HG03097 (cell line): ENCODE data around the gene TRNP1.

Source experiments
- ATAC-seq: cut with Tn5 transposase; IDR thresholded peaks from one replicate; pipeline ENCODE4 v1.9.1; 2021; ENCODE audit not compliant: unreplicated experiment, low FRiP score

Gene TRNP1

DNA sequence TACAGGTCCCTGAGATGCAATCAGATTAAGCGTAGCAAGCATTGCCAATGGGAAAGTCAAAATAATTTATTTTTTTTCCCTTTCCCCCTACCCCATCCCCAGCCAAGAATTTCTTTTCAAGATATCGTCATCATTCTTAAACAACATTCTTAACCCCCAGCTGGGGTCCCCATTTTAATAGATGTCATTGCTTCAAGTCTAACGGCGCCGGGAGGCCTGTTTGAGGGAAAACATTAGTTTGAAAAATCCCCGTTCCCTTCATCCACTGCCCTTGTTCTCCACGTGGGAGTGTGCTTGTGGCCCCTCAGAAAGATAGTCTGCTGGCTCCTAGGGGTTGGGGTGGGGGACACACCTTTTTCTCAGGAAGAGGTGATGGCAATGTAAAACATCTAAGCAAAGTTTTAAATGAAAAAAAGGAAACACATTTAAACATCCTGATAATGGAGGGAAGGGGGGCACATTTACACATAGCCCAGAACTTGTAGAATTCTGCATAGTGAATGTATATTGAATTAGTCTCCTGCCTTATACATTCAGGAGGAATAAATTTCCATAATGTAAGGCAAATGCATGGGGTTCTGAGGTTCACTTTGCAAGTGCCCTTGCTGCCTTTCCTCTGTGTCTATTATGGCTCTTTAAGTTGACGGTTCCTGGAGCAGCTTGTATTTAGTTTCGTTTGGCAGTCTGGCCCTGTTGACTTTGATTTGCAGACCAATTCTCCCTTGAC is 6.8 kb downstream of the TRNP1 start:
- no peak for ATAC-seq

DNA sequence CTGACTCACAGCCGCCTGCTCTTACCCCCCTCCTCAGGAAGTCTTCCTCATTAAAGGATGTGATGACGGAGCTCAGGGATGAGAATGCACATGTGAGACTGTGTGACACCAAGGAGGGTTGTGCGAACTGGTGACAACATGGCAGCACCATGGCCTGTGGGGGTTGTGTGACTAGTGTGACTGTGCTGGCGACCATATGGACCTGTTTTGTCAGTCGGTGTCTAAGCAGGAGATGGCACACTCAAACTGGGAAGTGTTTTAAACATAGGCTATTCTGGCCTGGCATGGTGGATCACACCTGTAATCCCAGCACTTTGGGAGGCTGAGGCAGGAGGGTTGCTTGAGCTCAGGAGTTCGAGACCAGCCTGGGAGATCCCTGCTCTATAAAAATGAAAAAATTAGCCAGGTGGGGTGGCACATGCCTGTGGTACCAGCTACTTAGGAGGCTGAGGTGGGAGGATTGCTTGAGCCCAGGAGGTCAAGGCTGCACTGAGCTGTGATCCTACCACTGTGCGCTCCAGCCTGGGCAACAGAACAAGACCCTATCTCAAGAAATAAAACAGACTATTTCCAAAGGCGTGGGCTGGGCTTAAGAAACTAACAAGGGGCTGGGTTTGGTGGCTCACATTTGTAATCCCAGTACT is 7.4 kb downstream of the TRNP1 start:
- no peak for ATAC-seq

DNA sequence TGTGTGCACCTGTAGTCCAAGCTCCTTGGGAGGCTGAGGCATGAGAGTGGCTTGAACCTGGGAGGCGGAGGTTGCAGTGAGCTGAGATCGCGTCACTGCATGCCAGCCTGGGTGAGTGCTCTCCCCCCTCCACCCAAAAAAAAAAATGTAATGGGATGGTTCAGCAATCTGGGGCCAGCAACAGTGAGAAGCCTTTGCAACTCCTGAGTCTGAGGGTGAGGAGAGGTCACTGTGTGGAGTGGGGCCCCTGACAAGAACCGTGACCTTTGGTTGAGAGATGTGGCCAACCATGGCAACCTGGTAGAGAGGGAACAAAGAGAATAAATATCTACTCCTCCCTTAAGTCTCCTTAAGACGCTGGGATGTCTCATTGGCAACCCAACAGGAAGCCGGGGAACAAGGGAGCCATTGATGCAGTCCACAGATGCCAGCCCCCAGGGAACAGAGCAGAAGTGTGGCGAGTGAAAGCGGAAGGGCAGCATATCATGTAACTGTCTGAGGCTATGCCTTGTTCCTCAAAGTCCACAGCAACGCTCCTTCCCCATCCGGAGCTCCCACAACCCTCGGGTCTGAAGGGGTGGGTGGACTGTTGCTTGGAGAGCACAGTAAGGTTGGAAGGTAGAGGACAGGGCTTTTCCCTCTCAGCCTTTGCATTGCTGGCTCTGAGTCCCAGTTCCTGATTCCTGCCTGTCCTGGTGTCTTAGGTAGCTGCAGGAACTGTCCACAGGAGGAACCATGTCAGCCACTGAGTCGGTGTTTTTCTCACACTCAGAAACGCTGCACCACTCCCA is 8.3 kb downstream of the TRNP1 start:
- ATAC-seq = no peak

DNA sequence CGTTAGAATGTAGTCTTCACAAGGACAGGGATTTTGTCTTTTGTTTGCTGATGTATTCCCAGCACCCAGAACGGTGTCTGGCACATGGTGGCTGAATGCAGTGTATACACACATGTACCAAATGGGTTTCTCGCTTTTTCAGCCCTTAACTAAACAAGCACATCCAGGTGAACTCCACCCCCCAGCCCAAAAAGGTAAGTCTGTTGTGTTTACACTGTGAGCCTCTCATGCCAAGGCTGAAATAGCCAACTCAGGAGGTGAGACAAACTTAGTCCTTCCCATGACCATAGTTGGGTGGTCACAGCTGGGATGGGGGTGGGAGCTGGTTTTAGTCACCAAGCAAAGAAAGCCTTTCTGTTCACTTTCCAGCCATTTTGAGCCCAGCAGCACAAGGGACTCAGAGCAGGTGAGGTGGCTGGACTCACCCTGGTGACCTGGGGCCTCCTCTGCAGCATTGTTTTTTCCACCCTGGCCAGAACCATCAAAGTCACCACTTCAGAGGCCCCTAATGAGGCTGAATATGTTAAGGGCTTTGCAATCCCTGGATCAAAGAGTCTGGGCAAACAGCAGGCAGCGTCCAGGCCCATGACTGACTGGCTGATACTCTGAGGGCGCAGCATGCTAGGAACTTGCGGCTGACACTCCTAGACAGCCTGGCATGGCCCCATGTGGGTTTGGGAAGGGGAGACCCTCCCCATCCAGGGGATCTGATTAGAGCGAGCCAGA is 10.4 kb downstream of the TRNP1 start:
- ATAC-seq = no peak

DNA sequence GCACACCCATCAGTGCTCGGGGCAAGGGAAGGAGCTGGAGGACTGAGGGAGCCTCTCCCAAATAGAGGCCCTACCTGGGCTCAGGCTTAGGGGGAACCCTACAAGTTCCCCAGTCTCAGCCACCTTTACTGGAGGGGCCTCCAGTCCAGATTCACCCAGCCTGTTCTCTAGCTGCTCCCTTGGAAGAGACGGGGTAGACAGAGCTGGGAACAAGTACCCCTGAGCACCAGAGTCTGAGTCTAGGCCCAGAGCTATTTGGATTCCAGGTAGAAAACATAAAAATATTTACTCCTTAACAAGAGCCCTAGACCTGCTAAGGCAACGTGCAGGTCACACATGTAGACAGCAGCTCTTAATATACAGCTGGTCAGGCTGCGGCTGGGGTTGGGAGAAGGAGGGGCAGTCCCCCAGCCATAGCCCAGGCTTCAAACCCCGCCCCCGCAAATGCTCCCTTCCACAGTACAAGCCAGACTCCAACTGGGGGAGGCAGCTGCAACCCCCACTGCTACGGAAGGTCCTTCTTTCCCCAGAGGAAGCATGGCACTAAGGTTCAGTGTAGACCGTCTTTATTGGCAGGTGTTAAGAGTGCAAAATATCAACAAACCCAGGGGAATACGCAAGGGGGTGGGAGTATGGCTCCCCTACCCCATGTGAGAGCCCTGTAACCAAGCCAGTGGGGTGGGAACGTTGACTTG is 11.1 kb downstream of the TRNP1 start:
- no peak for ATAC-seq

DNA sequence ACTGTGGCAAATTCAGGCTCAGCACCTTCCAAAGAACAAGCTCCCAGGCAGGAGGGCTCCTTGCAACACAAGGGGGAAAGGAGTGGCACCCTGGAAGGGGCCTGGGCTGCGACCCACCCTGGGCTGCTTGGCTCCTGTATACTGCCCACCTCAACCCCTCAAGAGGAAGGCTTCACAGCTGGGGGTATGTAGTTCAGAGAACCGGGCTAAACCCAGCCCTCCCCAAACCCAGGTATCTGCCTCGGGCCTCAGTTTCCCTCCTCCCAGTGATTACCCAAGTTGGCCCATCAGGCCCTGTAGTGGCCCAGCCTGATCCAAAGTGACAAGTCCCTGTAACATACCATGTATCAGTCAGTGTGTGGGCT is 11.7 kb downstream of the TRNP1 start:
- ATAC-seq = no peak

DNA sequence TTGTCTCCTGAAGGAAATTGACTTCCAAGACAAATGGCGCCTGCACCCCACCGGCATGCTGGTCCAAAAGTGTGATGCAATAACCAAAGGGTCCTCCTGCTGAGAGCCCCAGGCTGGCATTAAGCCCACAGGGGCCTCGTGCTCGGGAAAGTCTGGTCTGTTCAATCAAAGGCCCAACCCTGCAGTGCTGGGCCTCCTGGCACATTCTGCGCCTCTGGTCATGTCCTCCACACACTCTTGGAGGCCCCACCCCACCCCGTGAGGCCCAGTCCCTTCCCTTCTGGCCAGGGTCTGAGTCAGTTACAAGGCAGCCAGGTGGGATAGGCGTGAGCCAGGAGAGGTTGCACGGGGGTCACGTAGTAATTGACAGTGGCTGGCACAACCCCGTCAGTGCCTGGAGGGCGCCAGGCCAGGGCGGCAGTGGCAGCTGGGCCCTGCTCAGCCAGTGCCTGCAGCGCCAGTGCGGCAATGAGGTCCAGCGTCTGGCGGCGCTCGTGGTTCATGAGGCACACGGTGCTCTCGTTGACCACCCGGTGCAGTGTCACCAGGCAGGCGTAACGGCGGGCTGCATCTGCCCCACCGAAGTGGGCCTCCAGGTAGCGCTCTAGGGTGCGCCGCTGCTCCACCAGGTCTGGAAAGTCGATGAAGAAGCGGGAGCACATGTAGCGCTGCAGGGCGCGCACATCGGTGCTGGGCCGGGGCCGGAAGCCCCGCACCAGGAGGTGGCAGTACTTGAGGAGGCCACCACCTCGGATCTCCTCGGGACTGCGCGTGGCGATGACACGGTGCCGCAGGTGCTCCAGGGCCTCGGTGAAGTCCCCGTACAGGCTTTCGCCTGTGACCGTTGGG is 12.4 kb downstream of the TRNP1 start:
- ATAC-seq = no peak

DNA sequence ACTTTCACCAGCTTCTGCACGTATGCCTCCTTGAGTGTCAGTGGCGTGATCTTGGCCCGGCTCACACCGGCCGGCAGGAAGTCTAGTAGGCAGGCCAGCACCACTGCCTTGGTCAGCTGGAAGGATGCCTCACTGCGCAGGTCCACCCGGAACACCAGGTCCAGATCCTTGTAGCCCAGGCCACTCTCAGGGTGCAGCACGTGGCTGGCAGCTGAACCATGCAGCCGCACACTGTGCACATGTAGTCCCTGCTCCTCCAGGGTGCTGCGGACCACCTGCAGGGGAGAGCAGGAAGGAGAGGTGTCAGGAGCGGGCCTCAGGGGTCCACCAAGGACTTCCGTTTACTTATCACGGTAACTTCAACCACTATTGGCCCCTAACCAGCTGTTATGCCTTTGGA is 13.2 kb downstream of the TRNP1 start:
- ATAC-seq = no peak

DNA sequence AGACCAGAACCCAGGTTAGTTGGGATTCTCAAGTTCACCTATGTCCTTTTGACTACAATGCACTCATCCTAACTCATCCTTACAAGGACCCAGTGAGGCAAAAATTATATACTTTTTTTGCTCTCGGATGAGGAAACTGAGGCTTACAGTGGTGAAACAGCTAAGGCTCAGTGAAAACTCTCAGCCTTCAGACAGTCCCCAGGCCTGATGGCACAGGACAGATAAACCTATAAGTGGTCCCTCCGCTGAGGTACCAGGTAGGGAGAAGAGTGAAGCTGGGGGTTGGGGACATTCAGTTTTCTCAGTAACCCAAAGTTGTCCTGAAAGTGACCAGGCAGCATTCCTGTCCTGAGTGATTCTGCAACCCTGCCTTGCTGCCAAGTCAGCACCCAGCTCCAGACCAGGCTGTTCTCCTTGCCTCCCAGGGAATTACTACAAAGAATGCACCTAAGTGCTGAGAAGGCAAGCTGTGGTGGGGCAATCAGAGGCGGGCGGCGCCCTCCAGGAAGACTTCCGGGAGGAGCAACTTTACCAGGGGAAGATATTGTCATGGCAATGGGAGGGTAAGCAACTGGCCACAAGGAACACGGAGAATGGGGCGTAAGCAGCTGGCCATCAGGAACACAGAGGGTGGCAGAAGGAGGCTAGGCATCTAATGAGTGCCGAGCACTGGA is 14.6 kb downstream of the TRNP1 start:
- ATAC-seq = no peak

DNA sequence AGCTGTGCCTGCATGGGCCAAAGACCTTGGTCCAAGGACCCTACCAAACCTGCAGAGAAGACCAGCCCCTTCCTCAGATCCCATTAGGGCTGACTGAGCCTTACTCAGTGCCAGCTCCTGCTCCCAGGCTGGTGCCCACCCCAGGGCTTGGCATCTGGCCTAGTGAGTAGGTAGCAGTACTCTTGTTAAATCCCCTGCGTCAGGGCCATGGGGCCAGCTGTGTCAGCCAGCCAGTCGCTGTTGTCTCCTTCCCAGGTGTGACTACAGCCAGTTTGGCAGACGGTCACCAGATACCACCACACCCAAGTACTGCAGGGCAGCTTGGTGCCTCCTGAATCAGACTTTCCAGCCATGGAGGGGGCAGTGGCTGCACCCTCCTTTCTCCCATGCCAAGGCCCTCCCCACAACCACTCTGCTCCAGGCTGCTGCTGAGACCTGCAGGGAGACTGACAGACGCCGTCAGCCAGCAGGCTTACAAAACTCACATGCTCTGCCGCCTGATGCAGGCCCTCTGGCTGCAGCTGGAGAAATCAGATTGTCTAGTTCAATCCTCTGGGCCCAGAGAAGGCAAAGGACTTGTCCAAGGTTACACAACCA is 16.2 kb downstream of the TRNP1 start:
- ATAC-seq = no peak

DNA sequence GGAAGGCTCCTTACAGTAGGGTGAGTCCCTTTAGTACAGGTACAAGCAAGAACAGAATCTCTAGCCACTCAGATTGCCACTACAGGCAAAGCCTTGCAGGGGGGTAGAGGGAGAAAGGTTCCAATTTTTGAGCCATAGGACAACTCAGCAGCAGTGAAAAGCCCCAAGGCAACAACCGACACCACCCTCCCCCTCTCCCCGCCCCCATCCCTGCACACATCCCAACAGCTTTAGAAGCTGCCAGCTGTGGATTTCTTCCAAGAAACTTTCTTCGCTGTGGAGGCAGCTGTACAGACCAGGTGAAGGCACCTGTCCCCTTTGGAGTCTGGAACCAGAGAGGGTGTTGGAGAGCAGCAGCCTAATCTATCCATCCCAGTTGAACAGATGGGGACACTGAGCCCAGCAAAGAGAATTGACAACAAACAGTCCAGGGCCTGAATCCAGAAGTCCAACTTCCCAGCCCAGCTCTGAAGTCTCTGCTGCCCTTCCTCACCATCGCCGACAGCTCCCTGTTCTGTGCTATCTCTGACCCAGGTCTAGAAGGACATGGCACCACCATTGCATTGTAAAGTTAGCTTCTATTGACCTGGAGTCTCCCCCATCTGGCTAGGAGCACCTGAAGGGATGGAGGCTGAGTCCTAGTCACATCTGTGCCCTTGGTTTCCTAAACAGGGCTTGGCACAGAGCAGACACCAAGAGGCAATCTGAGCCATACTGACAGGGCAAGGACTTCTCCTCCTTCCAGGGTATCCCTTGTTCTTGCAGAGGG is 16.9 kb downstream of the TRNP1 start:
- ATAC-seq = no peak

DNA sequence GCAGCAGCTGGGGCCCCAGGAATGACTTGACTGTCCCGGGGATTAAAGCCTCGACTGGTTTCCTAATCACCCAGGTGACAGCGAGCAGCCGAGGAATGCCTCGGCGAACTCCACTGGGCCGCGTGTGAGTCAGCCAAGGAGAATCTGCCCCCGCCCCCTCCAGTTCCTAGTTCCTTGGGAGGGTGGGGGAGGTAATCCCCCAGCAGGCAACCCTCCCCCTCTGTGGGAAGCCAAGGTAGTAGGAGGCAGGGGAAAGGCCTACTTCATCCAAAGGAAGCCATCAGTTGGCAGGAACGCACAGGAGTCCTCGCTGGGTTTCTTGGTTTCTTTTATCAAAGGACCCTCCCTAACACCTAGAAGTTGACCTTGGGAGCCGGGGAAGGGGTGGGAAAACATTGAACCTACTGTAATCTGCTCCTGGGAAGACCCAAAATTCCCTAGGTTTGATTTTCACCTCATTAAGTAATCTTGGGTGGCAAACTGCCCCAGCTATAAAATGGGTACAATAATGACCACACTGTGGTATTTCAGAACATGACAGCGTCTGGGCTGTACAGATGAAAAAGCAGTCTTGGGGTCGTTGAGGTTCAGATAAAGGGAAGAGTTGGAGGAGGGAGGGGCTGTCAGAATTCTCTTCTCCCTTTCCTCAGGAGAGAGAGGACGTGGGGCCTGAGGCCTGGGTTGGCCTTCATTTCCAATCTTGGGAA is 17.7 kb downstream of the TRNP1 start:
- ATAC-seq = no peak

DNA sequence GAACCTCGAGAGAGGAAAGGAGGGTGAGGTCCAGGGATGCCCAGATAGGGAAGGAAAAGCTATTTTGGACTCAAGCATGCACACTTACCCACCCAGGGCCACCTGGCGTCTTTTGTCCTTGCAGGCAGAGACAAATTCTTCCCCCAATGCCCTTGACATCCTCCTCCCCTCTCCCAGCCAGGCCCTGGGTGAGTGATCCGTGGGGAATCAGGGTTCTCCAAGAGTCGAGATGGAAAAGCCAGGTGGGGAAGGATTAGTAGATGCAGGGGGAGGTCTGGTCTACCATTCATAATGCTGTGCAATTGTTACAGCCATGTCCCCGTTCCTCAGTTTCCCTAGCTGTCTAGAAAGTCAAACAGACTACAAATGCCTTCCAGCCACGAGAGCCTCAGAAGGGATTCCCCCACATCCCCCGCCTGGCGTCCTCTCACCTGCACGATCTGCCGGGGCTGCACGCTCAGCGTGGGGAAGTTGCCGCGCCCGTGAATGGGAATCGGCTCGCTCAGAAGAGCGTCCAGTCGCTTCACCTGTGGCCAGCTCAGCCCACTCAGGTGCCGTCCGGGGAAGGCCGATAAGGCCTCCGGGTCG is 18.6 kb downstream of the TRNP1 start:
- ATAC-seq = no peak

DNA sequence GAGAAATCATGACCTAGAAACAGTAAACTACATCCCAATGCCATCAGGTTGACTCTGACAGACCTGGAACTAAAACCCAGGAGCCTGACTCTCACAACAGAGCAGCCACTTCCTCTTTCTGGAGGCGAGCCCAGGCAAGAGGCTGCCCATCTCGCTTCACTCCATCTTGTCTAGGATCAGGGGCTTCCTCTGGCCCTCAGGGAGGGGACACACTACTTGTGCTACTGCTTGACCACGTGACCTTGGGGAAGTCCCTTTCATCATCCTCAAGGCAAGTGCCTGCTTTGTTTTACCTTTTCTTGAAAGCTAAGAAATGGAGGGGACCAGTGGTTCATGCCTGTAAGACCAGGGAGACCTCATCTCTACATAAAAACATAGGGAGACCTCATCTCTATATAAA is 21.8 kb downstream of the TRNP1 start:
- no peak for ATAC-seq

DNA sequence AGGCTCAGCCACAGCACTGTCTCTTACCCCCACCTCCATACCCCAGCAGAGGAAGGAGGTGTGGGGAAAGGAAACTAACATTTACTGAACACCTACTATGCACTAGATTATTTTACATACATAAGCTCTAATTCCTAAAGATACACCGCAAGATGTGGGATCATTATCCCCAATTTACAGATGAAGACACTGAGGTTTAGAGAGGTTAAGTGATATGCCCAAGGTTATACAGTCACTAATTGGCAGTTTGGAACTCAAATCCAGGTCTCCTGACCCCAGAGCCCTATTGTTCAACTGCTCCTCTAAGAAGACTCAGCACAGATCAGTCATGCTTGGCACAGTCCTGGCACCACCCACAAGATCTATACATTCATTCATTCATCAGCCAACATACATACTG is 22.9 kb downstream of the TRNP1 start:
- ATAC-seq = no peak

DNA sequence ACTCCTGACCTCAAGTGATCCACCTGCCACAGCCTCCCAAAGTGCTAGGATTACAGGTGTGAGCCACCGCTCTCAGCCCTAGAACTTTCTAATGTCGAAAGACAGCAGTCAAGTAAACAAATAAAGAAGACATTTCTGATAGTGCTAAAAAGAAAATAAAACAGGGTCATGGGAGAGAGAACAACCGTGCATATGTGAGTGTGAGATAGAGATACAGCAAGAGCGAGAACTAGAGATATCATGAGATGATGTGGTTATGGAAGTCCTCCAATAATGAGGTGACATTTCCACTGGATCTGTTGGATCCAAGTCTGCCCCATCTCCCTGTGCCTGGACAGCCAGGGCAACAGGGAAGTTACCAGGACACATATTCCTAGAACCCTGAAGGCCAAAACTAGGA is 23.7 kb downstream of the TRNP1 start:
- ATAC-seq = no peak

DNA sequence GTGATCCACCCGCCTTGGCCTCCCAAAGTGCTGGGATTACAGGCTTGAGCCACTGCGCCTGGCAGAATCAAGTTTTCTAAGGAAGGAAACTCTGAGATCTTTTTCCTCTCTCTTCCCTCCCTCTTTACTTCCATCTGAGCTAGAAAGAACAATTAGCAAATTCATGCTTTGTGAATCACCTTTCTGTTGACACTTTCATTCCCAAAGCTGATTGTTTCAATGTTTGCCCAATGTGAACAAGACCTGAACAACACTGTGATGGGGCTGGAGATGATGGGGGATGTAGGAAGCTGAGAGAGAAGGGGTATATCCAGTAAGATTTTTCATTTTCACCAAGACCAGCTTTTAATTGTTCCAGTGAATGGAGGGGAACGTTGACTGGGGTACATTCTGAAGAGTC is 24.8 kb downstream of the TRNP1 start:
- no peak for ATAC-seq
